Activated T-helper 17 cell treated with anti-CD3 and anti-CD28 coated beads, Interleukin-2, amount 50 U/mL, for 72 hours (primary cell): ENCODE measurements around the gene PIGM. TPM values are rescaled to one million over a fixed set of nuclear protein-coding genes. Genes with fewer than 3 reads are reported as not detected.

Source experiments
- ATAC-seq: fragments of 150-1000 bp; cut with Tn5 transposase; replicated peaks from 2 replicates; pipeline ENCODE4 v1.10.0; 2021; ENCODE audit warnings: mild to moderate bottlenecking, moderate library complexity
- H3K27ac Mint-ChIP-seq: one replicate; pipeline ENCODE4 v1.8.0; 2022; ENCODE audit warnings: mixed read lengths
- H3K27me3 Mint-ChIP-seq: one replicate; pipeline ENCODE4 v1.8.0; 2022; ENCODE audit warnings: mixed read lengths
- H3K36me3 Mint-ChIP-seq: one replicate; pipeline ENCODE4 v1.8.0; 2022; ENCODE audit warnings: low read depth, mild to moderate bottlenecking, mixed read lengths
- H3K4me1 Mint-ChIP-seq: one replicate; pipeline ENCODE4 v1.8.0; 2022; ENCODE audit warnings: mixed read lengths
- H3K4me3 Mint-ChIP-seq: one replicate; pipeline ENCODE4 v1.8.0; 2022; ENCODE audit warnings: mild to moderate bottlenecking, mixed read lengths
- H3K9me3 Mint-ChIP-seq: one replicate; pipeline ENCODE4 v1.8.0; 2022; ENCODE audit warnings: mixed read lengths
- total RNA-seq, 2 donors: library from RNA; stranded (reverse); gene quantifications; one replicate each; pipeline ENCODE4 v1.2.3, GENCODE V29; 2022

PIGM gene
- total RNA-seq, 2 donors from 2014 or later = 3.5 to 4.2 TPM

- H3K27ac Mint-ChIP-seq = no peak overlapping the region
Observed at GRCh38 chr1:160048335-160048734, 16.5 kb upstream of the PIGM start.

GRCh38 chr1:160047111-160047991 lies 15.6 kb upstream of the PIGM start:
- H3K27ac Mint-ChIP-seq = peak overlapping the region; percentile 79
- no peak for ATAC-seq
- peak overlapping the region; percentile 73 for H3K4me3 Mint-ChIP-seq
- peaks cover 23% of the 10 kb centered on the region for H3K27me3 Mint-ChIP-seq
- peaks cover 9% of the 10 kb centered on the region for H3K4me1 Mint-ChIP-seq
- H3K36me3 Mint-ChIP-seq = no peaks in the 10 kb centered on the region
- no peaks in the 10 kb centered on the region for H3K9me3 Mint-ChIP-seq

More at GRCh38 chr1:160048335-160048734, 16.5 kb upstream of the PIGM start:
- no peak for ATAC-seq
- H3K4me3 Mint-ChIP-seq = no peak overlapping the region
- peaks cover 25% of the 10 kb centered on the region for H3K27me3 Mint-ChIP-seq
- peaks cover 9% of the 10 kb centered on the region for H3K4me1 Mint-ChIP-seq
- H3K36me3 Mint-ChIP-seq = no peaks in the 10 kb centered on the region
- no peaks in the 10 kb centered on the region for H3K9me3 Mint-ChIP-seq

GRCh38 chr1:160046494-160047110 lies 14.8 kb upstream of the PIGM start:
- Mint-ChIP-seq H3K27me3 (peaks cover 17% of the 10 kb centered on the region), H3K36me3 (no peaks in the 10 kb centered on the region), H3K4me3 (peak overlapping the region; percentile 73), H3K4me1 (peaks cover 9% of the 10 kb centered on the region), H3K27ac (peak overlapping the region; percentile 79), H3K9me3 (no peaks in the 10 kb centered on the region)
- peak; percentile 88 for ATAC-seq

GRCh38 chr1:160045653-160046052 lies 13.9 kb upstream of the PIGM start:
- no peaks in the 10 kb centered on the region for H3K36me3 Mint-ChIP-seq
- no peak overlapping the region for H3K27ac Mint-ChIP-seq
- no peak for ATAC-seq
- H3K9me3 Mint-ChIP-seq = no peaks in the 10 kb centered on the region
- peaks cover 9% of the 10 kb centered on the region for H3K4me1 Mint-ChIP-seq
- H3K27me3 Mint-ChIP-seq = peaks cover 12% of the 10 kb centered on the region
- no peak overlapping the region for H3K4me3 Mint-ChIP-seq

- Mint-ChIP-seq H3K27me3 (peaks cover 5% of the 10 kb centered on the region), H3K36me3 (no peaks in the 10 kb centered on the region)
Observed at GRCh38 chr1:160043543-160043942, 11.8 kb upstream of the PIGM start.

GRCh38 chr1:160040476-160040875 lies 8.7 kb upstream of the PIGM start:
- Mint-ChIP-seq H3K9me3 (no peaks in the 10 kb centered on the region), H3K27me3 (peaks cover 1% of the 10 kb centered on the region), H3K4me1 (no peaks in the 10 kb centered on the region), H3K27ac (no peak overlapping the region), H3K36me3 (no peaks in the 10 kb centered on the region), H3K4me3 (no peak overlapping the region)
- no peak for ATAC-seq

More at GRCh38 chr1:160043543-160043942, 11.8 kb upstream of the PIGM start:
- Mint-ChIP-seq H3K4me3 (no peak overlapping the region), H3K27ac (no peak overlapping the region), H3K4me1 (peaks cover 9% of the 10 kb centered on the region), H3K9me3 (no peaks in the 10 kb centered on the region)
- ATAC-seq = no peak

GRCh38 chr1:160032165-160032820 lies 503 bp upstream of the PIGM start:
- Mint-ChIP-seq H3K36me3 (peaks cover under 1% of the 10 kb centered on the region), H3K4me3 (peak overlapping the region; percentile 89), H3K9me3 (no peaks in the 10 kb centered on the region), H3K27ac (peak overlapping the region; percentile 83), H3K27me3 (no peaks in the 10 kb centered on the region), H3K4me1 (peaks cover 22% of the 10 kb centered on the region)
- ATAC-seq = peak; percentile 30

- H3K4me1 Mint-ChIP-seq = peaks cover 22% of the 10 kb centered on the region
- no peaks in the 10 kb centered on the region for H3K9me3 Mint-ChIP-seq
- H3K27me3 Mint-ChIP-seq = no peaks in the 10 kb centered on the region
- H3K36me3 Mint-ChIP-seq = peaks cover 5% of the 10 kb centered on the region
- H3K4me3 Mint-ChIP-seq = peak overlapping the region; percentile 89
- H3K27ac Mint-ChIP-seq = peak overlapping the region; percentile 83
- peak; percentile 17 for ATAC-seq
Observed at GRCh38 chr1:160030657-160031364, 979 bp downstream of the PIGM start.

- H3K36me3 Mint-ChIP-seq = peaks cover 5% of the 10 kb centered on the region
- H3K27ac Mint-ChIP-seq = peak overlapping the region; percentile 30
- H3K9me3 Mint-ChIP-seq = no peaks in the 10 kb centered on the region
- H3K4me3 Mint-ChIP-seq = no peak overlapping the region
- peaks cover 22% of the 10 kb centered on the region for H3K4me1 Mint-ChIP-seq
- H3K27me3 Mint-ChIP-seq = no peaks in the 10 kb centered on the region
- no peak for ATAC-seq
Observed at GRCh38 chr1:160028426-160028825, 3.4 kb downstream of the PIGM start.

GRCh38 chr1:160025314-160025713 lies 6.5 kb downstream of the PIGM start:
- H3K36me3 Mint-ChIP-seq = peaks cover 5% of the 10 kb centered on the region
- H3K4me1 Mint-ChIP-seq = peaks cover 6% of the 10 kb centered on the region
- no peak overlapping the region for H3K4me3 Mint-ChIP-seq
- H3K27ac Mint-ChIP-seq = no peak overlapping the region
- H3K27me3 Mint-ChIP-seq = no peaks in the 10 kb centered on the region
- H3K9me3 Mint-ChIP-seq = no peaks in the 10 kb centered on the region
- ATAC-seq = no peak

GRCh38 chr1:160024195-160024905 lies 7.4 kb downstream of the PIGM start:
- H3K27me3 Mint-ChIP-seq = no peaks in the 10 kb centered on the region
- H3K36me3 Mint-ChIP-seq = peaks cover 5% of the 10 kb centered on the region
- peaks cover 4% of the 10 kb centered on the region for H3K4me1 Mint-ChIP-seq
- ATAC-seq = no peak
- no peak overlapping the region for H3K27ac Mint-ChIP-seq
- no peaks in the 10 kb centered on the region for H3K9me3 Mint-ChIP-seq
- H3K4me3 Mint-ChIP-seq = no peak overlapping the region

GRCh38 chr1:160022330-160023310 lies 9.2 kb downstream of the PIGM start:
- Mint-ChIP-seq H3K27me3 (no peaks in the 10 kb centered on the region), H3K36me3 (peaks cover 5% of the 10 kb centered on the region), H3K4me1 (peaks cover 6% of the 10 kb centered on the region), H3K27ac (no peak overlapping the region), H3K4me3 (no peak overlapping the region), H3K9me3 (no peaks in the 10 kb centered on the region)
- ATAC-seq = no peak
